Neural cell (in vitro differentiated cells): ENCODE measurements around the gene FITM2. TPM values are rescaled to one million over a fixed set of nuclear protein-coding genes. Genes with fewer than 3 reads are reported as not detected.

ENCODE experiments used
- H2AFZ ChIP-seq: fragments of 200-600, 300-800 bp; sonication (generic), shearing (Covaris generic); 2 replicates; pipeline ENCODE4 v1.6.0; 2014; ENCODE audit warnings: low read depth, mild to moderate bottlenecking, antibody characterized with exemption, low read length, moderate library complexity
- H3F3A ChIP-seq: fragments of 200-600 bp; shearing (Covaris generic); 2 replicates; pipeline ENCODE4 v1.6.1; 2016; ENCODE audit warnings: mild to moderate bottlenecking, moderate library complexity, mixed read lengths, antibody characterized with exemption, low read length; ENCODE audit not compliant: insufficient read depth, poor library complexity, severe bottlenecking
- H3K27ac ChIP-seq: fragments of 200-600, 300-800 bp; sonication (generic), shearing (Covaris generic); 2 replicates; pipeline ENCODE4 v1.5.1; 2014; ENCODE audit warnings: mild to moderate bottlenecking, low read length, moderate library complexity
- H3K27me3 ChIP-seq: fragments of 300-800, 200-600 bp; sonication (generic), shearing (Covaris generic); 2 replicates; pipeline ENCODE4 v1.6.0; 2014; ENCODE audit warnings: mild to moderate bottlenecking, low read depth, low read length, moderate library complexity; ENCODE audit not compliant: insufficient read depth
- H3K36me3 ChIP-seq: fragments of 300-800, 200-600 bp; sonication (generic), shearing (Covaris generic); 2 replicates; pipeline ENCODE4 v1.5.1; 2014; ENCODE audit warnings: mild to moderate bottlenecking, antibody characterized with exemption, low read length, moderate library complexity; ENCODE audit not compliant: insufficient read depth
- H3K4me2 ChIP-seq: fragments of 300-800, 200-600 bp; sonication (generic), shearing (Covaris generic); 2 replicates; pipeline ENCODE4 v1.6.0; 2014; ENCODE audit warnings: mild to moderate bottlenecking, low read length
- H3K4me3 ChIP-seq: fragments of 300-800, 200-600 bp; sonication (generic), shearing (Covaris generic); 2 replicates; pipeline ENCODE4 v1.5.1; 2014; ENCODE audit warnings: mild to moderate bottlenecking, low read length, moderate library complexity
- H3K79me2 ChIP-seq: fragments of 200-600 bp; shearing (Covaris generic); replicated peaks from 2 replicates; pipeline ENCODE4 v1.6.0; 2014; ENCODE audit warnings: mild to moderate bottlenecking, low read length, moderate library complexity; ENCODE audit not compliant: insufficient read depth
- H3K9ac ChIP-seq: fragments of 300-800, 200-600 bp; sonication (generic), shearing (Covaris generic); 2 replicates; pipeline ENCODE4 v1.6.1; 2016; ENCODE audit warnings: mild to moderate bottlenecking, low read length, mixed read lengths
- H3K9me2 ChIP-seq: fragments of 200-600 bp; shearing (Covaris generic); 2 replicates; pipeline ENCODE4 v1.6.1; 2016; ENCODE audit warnings: mild to moderate bottlenecking, low read length, mixed read lengths; ENCODE audit not compliant: insufficient read depth
- H3K9me3 ChIP-seq: fragments of 200-600, 300-800 bp; sonication (generic), shearing (Covaris generic); 2 replicates; pipeline ENCODE4 v1.6.1; 2016; ENCODE audit warnings: mild to moderate bottlenecking, mixed run types, low read length, moderate library complexity, mixed read lengths
- H4K20me1 ChIP-seq: fragments of 200-600 bp; shearing (Covaris generic); 2 replicates; pipeline ENCODE4 v1.6.1; 2016; ENCODE audit warnings: mild to moderate bottlenecking, mixed run types; ENCODE audit not compliant: insufficient read depth
- EP300 ChIP-seq: fragments of 450-650 bp; conservative IDR thresholded peaks from 2 replicates; pipeline ENCODE4 v1.6.1; 2014; ENCODE audit warnings: antibody characterized with exemption, mild to moderate bottlenecking, moderate library complexity; ENCODE audit not compliant: poor library complexity, severe bottlenecking
- EZH2 ChIP-seq: fragments of 200-600, 300-800 bp; shearing (Covaris generic), sonication (generic); IDR thresholded peaks from 2 replicates; pipeline ENCODE4 v1.6.1; 2014; ENCODE audit warnings: antibody characterized with exemption, low read length, borderline replicate concordance, mild to moderate bottlenecking; ENCODE audit not compliant: insufficient read depth, poor library complexity, severe bottlenecking
- MXI1 ChIP-seq: fragments of 450-650 bp; conservative IDR thresholded peaks from 2 replicates; pipeline ENCODE4 v1.6.1; 2014; ENCODE audit warnings: antibody characterized with exemption, mild to moderate bottlenecking; ENCODE audit not compliant: poor library complexity, severe bottlenecking
- POLR2AphosphoS5 ChIP-seq: IDR thresholded peaks from 2 replicates; pipeline ENCODE4 v1.6.1; 2012
- RAD21 ChIP-seq: fragments of 450-650 bp; conservative IDR thresholded peaks from 2 replicates; pipeline ENCODE4 v1.6.1; 2014; ENCODE audit warnings: antibody characterized with exemption, mild to moderate bottlenecking, moderate library complexity
- SMC3 ChIP-seq: fragments of 450-650 bp; conservative IDR thresholded peaks from 2 replicates; pipeline ENCODE4 v1.6.1; 2014; ENCODE audit warnings: antibody characterized with exemption, mild to moderate bottlenecking, moderate library complexity; ENCODE audit not compliant: poor library complexity
- TAF1 ChIP-seq: IDR thresholded peaks from 2 replicates; pipeline ENCODE4 v1.6.1; 2012; ENCODE audit warnings: low read depth
- polyA plus RNA-seq: library from polyadenylated mRNA; depleted of rRNA; stranded (reverse); fragments of >200 nt; gene quantifications from 2 replicates; pipeline ENCODE4 v1.2.3, GENCODE V29; 2014
- TF ChIP-seq, protein P1 (sequence below): IDR thresholded peaks from 2 replicates; pipeline ENCODE4 v1.6.1; 2012; ENCODE audit warnings: borderline replicate concordance
- TF ChIP-seq, protein P2 (sequence below): fragments of 450-650 bp; IDR thresholded peaks from 2 replicates; pipeline ENCODE4 v1.5.1; 2014; ENCODE audit warnings: antibody characterized with exemption, mild to moderate bottlenecking, moderate library complexity; ENCODE audit not compliant: poor library complexity, severe bottlenecking

The FITM2 gene
- polyA plus RNA-seq, 1 donor from 2014 or later = 5.5 TPM

DNA sequence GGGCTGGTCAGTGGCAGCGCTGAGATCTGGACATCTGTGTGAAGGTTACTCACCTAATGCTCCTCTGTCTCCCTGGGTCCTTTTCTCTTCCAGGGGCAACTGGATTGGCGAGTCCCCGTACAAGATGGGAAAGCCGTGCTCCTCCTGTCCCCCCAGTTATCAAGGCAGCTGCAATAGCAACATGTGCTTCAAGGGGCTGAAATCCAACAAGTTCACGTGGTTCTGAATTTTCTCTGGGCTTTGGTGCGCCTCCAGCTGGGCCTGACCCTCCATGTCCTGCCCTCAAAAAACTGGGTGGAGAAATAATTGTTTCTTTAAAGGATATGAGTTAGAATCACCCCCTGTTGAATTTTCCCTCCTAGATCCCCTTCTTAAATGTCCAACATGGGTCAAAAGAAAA is 39.6 kb upstream of the FITM2 start:
- no peak overlapping the region for H3K9ac ChIP-seq
- H3F3A ChIP-seq = no peaks in the 10 kb centered on the region
- H3K27ac ChIP-seq = no peak overlapping the region
- TF ChIP-seq RAD21 = no peak
- no peak for TF ChIP-seq MXI1
- TF ChIP-seq POLR2AphosphoS5 = no peak
- TF ChIP-seq, protein P1, sequence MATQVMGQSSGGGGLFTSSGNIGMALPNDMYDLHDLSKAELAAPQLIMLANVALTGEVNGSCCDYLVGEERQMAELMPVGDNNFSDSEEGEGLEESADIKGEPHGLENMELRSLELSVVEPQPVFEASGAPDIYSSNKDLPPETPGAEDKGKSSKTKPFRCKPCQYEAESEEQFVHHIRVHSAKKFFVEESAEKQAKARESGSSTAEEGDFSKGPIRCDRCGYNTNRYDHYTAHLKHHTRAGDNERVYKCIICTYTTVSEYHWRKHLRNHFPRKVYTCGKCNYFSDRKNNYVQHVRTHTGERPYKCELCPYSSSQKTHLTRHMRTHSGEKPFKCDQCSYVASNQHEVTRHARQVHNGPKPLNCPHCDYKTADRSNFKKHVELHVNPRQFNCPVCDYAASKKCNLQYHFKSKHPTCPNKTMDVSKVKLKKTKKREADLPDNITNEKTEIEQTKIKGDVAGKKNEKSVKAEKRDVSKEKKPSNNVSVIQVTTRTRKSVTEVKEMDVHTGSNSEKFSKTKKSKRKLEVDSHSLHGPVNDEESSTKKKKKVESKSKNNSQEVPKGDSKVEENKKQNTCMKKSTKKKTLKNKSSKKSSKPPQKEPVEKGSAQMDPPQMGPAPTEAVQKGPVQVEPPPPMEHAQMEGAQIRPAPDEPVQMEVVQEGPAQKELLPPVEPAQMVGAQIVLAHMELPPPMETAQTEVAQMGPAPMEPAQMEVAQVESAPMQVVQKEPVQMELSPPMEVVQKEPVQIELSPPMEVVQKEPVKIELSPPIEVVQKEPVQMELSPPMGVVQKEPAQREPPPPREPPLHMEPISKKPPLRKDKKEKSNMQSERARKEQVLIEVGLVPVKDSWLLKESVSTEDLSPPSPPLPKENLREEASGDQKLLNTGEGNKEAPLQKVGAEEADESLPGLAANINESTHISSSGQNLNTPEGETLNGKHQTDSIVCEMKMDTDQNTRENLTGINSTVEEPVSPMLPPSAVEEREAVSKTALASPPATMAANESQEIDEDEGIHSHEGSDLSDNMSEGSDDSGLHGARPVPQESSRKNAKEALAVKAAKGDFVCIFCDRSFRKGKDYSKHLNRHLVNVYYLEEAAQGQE = no peak
- TF ChIP-seq, protein P2, sequence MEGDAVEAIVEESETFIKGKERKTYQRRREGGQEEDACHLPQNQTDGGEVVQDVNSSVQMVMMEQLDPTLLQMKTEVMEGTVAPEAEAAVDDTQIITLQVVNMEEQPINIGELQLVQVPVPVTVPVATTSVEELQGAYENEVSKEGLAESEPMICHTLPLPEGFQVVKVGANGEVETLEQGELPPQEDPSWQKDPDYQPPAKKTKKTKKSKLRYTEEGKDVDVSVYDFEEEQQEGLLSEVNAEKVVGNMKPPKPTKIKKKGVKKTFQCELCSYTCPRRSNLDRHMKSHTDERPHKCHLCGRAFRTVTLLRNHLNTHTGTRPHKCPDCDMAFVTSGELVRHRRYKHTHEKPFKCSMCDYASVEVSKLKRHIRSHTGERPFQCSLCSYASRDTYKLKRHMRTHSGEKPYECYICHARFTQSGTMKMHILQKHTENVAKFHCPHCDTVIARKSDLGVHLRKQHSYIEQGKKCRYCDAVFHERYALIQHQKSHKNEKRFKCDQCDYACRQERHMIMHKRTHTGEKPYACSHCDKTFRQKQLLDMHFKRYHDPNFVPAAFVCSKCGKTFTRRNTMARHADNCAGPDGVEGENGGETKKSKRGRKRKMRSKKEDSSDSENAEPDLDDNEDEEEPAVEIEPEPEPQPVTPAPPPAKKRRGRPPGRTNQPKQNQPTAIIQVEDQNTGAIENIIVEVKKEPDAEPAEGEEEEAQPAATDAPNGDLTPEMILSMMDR = no peak
- TF ChIP-seq EP300 = no peak
- no peak for TF ChIP-seq TAF1
- TF ChIP-seq SMC3 = no peak
- no peak for TF ChIP-seq EZH2
- no peaks in the 10 kb centered on the region for H3K36me3 ChIP-seq
- H2AFZ ChIP-seq = no peak overlapping the region
- H3K79me2 ChIP-seq = no peaks in the 10 kb centered on the region
- no peaks in the 10 kb centered on the region for H4K20me1 ChIP-seq
- no peaks in the 10 kb centered on the region for H3K9me2 ChIP-seq
- H3K4me2 ChIP-seq = no peak overlapping the region
- H3K4me3 ChIP-seq = no peak overlapping the region
- no peaks in the 10 kb centered on the region for H3K9me3 ChIP-seq
- no peaks in the 10 kb centered on the region for H3K27me3 ChIP-seq

DNA sequence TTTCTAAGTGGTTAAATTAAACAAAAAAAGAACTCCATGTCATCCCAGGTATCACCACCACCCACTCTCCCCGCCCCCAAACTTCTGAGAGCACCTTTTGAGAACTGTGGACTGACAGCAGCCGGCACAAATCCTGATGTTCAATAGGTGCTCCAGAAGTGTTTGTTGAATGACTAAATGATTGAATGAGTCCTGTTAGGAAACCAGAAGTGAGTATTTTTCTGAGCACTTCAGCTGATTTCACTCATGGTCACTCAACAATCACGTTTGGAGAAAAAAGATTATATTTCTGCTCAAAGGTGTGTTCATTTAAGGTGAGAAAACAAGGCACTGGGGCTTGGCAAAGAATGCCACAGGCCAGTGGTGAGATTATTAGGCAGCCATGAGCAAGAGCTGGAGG is 38.3 kb upstream of the FITM2 start:
- Histone ChIP-seq H4K20me1 (no peaks in the 10 kb centered on the region), H3K9me3 (no peaks in the 10 kb centered on the region), H3K27ac (no peak overlapping the region), H2AFZ (no peak overlapping the region), H3K36me3 (no peaks in the 10 kb centered on the region), H3K9ac (no peak overlapping the region), H3K79me2 (no peaks in the 10 kb centered on the region), H3K4me3 (no peak overlapping the region), H3K9me2 (no peaks in the 10 kb centered on the region), H3F3A (no peaks in the 10 kb centered on the region), H3K27me3 (no peaks in the 10 kb centered on the region), H3K4me2 (no peak overlapping the region)
- TF ChIP-seq EP300 (no peak), EZH2 (no peak), TAF1 (no peak), SMC3 (no peak), RAD21 (no peak), POLR2AphosphoS5 (no peak), MXI1 (no peak)
- TF ChIP-seq, protein P1 = no peak
- TF ChIP-seq, protein P2 = no peak
